Colonic mucosa (tissue), 4 donors: ENCODE results near the gene GMPPB. TPM values are rescaled to one million over a fixed set of nuclear protein-coding genes. Genes with fewer than 3 reads are reported as not detected.

Source experiments
- DNase-seq: peaks from one replicate; pipeline ENCODE4 v3.0.0-alpha.2; 2020
- H3K27ac ChIP-seq: fragments of 200-600 bp; one replicate; pipeline ENCODE4 v1.8.0; 2021
- H3K27me3 ChIP-seq: fragments of 200-600 bp; one replicate; pipeline ENCODE4 v1.8.0; 2021
- H3K36me3 ChIP-seq: fragments of 200-600 bp; one replicate; pipeline ENCODE4 v1.8.0; 2021
- H3K4me1 ChIP-seq: fragments of 200-600 bp; one replicate; pipeline ENCODE4 v1.8.0; 2021; ENCODE audit warnings: mild to moderate bottlenecking
- H3K4me3 ChIP-seq: fragments of 200-600 bp; one replicate; pipeline ENCODE4 v1.8.0; 2021
- H3K9ac ChIP-seq, 2 donors: one replicate each; pipeline ENCODE4 v1.7.0; 2013; ENCODE audit warnings: control low read depth in 2 of 2, low read depth in 2 of 2, low read length in 2 of 2
- H3K9me3 ChIP-seq: fragments of 200-600 bp; one replicate; pipeline ENCODE4 v1.8.0; 2021
- CTCF ChIP-seq: fragments of 200-600 bp; IDR thresholded peaks from one replicate; pipeline ENCODE4 v1.8.0; 2022; ENCODE audit warnings: antibody characterized with exemption, mild to moderate bottlenecking
- intact Hi-C: fragments of 100-400 bp; cut with DNase I; formaldehyde crosslinking; loops from one replicate; pipeline ENCODE4 v1.14.1; 2022
- total RNA-seq, 2 donors: library from RNA; stranded (reverse); fragmentation: NEBNext Ultra II Directional in 1 of 2; extraction: Animal tissue kit (Norgen Biotek cat#: 25700) in 1 of 2; gene quantifications; one replicate each; pipeline ENCODE4 v1.2.1, GENCODE V29; 2021
- donor health status: healthy.
- donor health status: DM: no; HTN: no; CAD: no.
- donor health status: DM: no; HTN: no; CAD: no.

Gene GMPPB
- total RNA-seq, 2 donors from 2014 or later, result 59.6 to 127 TPM

- intact Hi-C loops, result no loop called here
- no peaks in the 10 kb centered on the region for H3K4me1 ChIP-seq
- no peaks in the 10 kb centered on the region for H3K27me3 ChIP-seq
- no peak overlapping the region for H3K27ac ChIP-seq
- H3K9me3 ChIP-seq, result no peaks in the 10 kb centered on the region
- H3K36me3 ChIP-seq, result no peaks in the 10 kb centered on the region
- DNase-seq, result no peak
- no peak overlapping the region for H3K4me3 ChIP-seq
- no peak overlapping the region for H3K9ac ChIP-seq
- no peak for TF ChIP-seq CTCF
These were observed 11.6 kb downstream of the GMPPB start for GRCh38 chr3:49712166-49712565.

GRCh38 chr3:49711489-49711888 is 12.3 kb downstream of the GMPPB start:
- intact Hi-C loops, result no loop called here
- Histone ChIP-seq H3K4me3 (no peak overlapping the region), H3K36me3 (no peaks in the 10 kb centered on the region), H3K27me3 (no peaks in the 10 kb centered on the region), H3K27ac (no peak overlapping the region), H3K9ac (no peak overlapping the region), H3K4me1 (no peaks in the 10 kb centered on the region), H3K9me3 (no peaks in the 10 kb centered on the region)
- no peak for DNase-seq
- TF ChIP-seq CTCF, result no peak

- Histone ChIP-seq H3K9ac (no peak overlapping the region), H3K36me3 (no peaks in the 10 kb centered on the region), H3K9me3 (no peaks in the 10 kb centered on the region), H3K4me1 (no peaks in the 10 kb centered on the region), H3K27ac (no peak overlapping the region), H3K27me3 (no peaks in the 10 kb centered on the region), H3K4me3 (no peak overlapping the region)
- intact Hi-C loops, result loop anchor here (10.0 kb wide), 1 partner anchor 195 kb away; the partner anchor contains the start of gene MST1R
- TF ChIP-seq CTCF, result no peak
- no peak for DNase-seq
These were observed 13.9 kb downstream of the GMPPB start for GRCh38 chr3:49709852-49710251.

GRCh38 chr3:49707113-49707480 is 16.7 kb downstream of the GMPPB start:
- Histone ChIP-seq H3K27ac (no peak overlapping the region), H3K27me3 (no peaks in the 10 kb centered on the region), H3K36me3 (no peaks in the 10 kb centered on the region), H3K9me3 (no peaks in the 10 kb centered on the region), H3K4me3 (no peak overlapping the region), H3K4me1 (no peaks in the 10 kb centered on the region), H3K9ac (no peak overlapping the region)
- no peak for DNase-seq
- intact Hi-C loops, result loop anchor here (10.0 kb wide), 1 partner anchor 198 kb away; the partner anchor contains the start of gene MST1R
- TF ChIP-seq CTCF, result no peak

GRCh38 chr3:49706456-49707112 is 17.2 kb downstream of the GMPPB start:
- no peak overlapping the region for H3K9ac ChIP-seq
- no peaks in the 10 kb centered on the region for H3K36me3 ChIP-seq
- no peak for TF ChIP-seq CTCF
- H3K9me3 ChIP-seq, result no peaks in the 10 kb centered on the region
- intact Hi-C loops, result loop anchor here (10.0 kb wide), 1 partner anchor 198 kb away; the partner anchor contains the start of gene MST1R
- H3K27me3 ChIP-seq, result no peaks in the 10 kb centered on the region
- no peak for DNase-seq
- no peak overlapping the region for H3K27ac ChIP-seq
- no peaks in the 10 kb centered on the region for H3K4me1 ChIP-seq
- H3K4me3 ChIP-seq, result no peak overlapping the region
